GM21786 (cell line): ENCODE data around the gene SLIT3.

Experiments
- ATAC-seq: cut with Tn5 transposase; IDR thresholded peaks from one replicate; pipeline ENCODE4 v1.9.1; 2021; ENCODE audit not compliant: unreplicated experiment

Gene SLIT3

DNA sequence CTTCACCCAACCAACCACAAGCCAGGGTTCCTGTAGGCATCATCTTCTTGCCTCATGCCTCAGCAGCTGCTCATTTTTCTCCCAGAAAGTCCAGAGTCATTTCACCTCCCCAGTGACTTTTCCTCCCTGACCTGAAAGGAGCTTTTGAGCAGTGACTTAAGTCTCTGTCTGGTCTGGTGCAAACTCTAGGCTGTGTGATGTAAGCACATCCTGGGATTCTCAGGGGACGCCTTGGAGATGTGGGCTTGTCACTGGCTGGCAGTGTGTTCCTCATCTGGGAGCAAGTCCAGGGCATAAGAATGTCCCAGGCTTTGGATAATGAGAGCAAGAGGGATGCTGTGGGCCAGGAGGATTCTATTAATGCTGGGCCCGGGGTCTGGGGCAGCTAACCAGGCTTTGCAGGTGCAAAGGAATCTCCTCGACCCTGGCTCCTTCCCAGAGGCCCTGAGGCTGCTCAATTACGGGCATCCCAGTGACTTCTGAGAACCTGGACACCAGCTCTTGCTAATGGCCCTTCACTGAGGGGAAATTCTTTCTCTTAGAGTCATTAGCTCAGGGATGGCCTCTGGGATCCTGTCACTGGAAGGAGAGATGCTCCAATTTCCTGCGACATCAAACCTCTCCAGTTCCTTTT lies 510.8 kb downstream of the SLIT3 start:
- ATAC-seq, result no peak

DNA sequence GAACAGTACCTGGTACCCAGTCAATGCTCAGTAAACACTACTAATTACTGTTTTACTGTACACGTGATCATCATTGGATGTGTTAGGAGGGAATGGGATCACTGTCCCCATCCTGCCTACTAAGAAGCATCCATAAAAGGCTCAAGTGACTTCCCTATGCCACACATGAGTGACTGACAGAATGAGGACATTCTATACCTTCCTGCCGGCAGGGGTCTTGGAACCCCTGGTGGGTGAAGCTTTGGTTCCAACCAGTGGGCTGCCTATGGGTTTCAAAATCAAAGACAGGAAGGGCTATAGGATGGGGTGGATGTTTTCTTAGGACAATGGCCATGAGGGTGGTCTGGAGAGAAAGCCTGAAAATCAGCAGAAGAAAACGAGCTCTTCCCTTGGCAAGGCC lies 512.2 kb downstream of the SLIT3 start:
- no peak for ATAC-seq

DNA sequence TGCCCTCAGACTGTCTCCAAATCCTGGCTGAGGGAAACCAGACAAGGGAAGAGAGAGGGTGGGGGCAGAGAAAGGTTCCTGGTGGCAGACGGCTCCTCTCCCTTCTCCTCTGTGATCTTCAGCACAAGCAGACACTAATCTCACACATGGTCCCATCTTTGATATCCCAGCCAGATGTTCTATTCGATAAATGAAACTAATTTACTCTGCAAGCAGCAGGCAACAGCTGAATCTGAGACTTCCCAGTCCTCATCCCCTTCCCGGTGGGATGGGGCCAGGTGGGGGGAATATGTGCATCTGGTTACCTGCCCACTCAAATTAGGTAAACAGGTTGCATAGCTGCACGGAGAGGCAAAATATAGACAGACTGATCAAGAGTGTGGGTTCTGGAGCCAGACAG lies 512.8 kb downstream of the SLIT3 start:
- no peak for ATAC-seq

DNA sequence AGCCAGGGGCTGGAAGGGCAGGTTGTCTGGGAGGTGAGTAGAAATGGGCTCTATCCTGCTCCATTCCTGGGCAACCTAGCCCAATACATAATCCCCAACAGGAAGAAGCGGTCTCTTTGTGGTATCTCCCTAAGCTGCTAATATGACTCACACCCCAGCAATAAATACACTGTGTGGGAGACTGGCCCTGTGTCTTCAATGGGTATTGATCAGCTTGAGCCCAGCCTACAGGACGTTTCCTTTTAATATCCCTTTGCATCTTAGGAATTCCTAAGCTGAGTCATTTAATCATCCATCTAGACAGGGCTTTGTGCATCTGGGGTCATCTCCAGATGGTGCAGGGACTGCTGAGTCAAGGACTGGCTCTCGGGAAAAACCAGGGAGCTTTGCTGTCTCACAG lies 514.8 kb downstream of the SLIT3 start:
- ATAC-seq, result no peak

DNA sequence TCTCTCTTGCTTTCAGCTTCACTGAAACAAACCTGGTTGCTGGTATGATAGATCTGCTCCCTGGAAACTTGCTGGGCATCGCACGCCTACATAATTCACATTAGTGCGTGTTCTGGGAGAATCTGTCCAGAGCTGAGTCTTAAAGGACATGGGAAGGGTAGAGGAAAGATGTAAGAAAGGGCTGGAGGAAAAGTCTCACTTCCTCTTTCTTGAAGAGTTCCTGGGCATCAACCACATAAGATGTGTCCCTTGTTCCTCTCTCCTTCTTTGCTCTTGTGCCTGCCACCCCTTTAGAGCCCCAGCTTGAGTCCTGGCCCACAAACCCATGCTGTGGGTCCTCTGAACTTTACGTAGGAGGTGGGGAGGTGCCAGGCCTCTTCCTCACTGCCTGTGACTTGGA lies 516.5 kb downstream of the SLIT3 start:
- ATAC-seq, result no peak

DNA sequence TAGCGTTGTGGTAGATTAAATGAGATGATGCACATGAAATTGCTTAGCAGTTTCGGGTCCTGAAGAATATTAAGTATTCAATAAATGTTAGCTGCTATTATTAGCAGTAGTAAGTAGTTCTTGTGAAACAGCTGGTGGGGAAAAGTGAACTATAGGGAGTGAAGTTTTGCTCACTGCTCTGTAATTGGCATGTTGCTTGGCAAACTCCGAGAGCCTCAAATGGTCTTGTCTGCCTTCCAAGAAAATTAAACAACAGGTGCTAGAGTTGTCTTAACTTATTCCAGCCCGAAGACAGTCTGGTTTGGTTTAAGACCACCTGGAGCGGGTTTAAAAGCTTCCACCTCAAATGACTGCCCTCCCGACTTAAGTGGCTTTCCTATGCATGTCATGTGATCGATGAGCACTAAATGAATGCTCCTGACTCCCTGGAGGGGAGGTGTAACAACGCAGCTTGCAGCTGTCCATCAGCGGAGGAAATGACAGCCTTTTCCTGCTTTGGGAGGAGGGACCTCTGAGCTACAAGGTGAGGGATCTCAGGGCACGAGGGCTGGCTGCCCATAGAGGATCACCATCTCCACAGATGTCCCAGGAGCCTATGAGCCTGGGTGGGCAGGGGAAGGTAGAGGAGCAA lies 518.9 kb downstream of the SLIT3 start:
- ATAC-seq, result no peak

DNA sequence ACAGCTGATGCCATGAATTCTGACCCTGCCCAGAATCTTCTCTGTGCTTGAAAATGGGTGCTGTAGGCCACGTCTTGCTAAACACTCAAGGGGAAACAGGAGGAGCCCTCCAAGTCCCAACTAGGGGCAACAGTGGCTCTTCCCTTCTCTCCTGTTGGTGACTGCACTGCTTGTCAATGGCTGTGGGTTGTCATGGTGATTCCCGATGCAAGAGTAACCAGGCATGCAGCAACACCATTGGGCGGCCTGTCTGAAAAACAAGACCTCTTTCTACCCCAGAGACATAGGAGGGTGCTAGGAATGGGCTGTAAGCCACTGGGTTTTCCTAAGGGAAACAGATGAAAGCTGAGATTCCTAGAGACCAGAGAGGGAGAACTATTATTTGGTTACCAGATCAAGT lies 520.1 kb downstream of the SLIT3 start:
- ATAC-seq, result no peak

DNA sequence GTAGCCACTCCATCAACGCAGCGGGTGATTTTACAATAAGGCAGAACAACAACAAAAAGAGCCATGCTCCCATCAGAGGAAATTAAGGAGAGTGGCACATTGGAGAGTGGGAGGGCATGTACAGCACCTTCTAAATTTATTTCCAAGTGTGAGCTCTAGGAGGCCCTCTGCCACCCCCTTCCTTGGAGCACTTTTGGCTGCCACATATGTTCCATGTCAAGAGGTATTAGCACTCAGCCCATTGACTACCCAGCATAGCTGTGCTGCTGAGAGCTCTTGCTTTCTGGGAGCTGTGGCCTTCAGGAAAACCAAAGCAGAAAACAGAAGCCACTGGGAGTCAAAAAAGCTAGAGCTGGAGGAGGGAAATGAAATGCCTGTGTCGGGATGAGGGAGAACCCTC lies 521.6 kb downstream of the SLIT3 start:
- no peak for ATAC-seq

DNA sequence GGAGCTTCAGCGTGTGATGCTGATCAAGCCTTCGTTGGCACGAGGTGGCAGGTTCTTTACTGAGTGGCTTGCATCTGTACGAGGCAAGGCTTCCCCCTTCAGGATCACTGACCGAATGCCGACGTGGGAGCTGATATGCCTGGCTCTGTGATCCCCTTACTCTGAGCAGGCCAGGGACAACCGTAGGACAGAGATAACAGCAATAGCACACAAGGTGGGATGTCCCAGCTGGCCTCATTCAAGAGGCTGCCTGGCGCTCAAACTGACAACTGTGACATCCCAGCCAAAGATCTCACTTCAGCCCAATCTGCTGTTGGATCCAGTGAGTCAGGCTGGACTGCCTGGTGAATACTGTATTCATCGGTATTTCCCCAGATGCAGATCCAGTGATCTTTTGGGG lies 522.4 kb downstream of the SLIT3 start:
- ATAC-seq, result no peak

DNA sequence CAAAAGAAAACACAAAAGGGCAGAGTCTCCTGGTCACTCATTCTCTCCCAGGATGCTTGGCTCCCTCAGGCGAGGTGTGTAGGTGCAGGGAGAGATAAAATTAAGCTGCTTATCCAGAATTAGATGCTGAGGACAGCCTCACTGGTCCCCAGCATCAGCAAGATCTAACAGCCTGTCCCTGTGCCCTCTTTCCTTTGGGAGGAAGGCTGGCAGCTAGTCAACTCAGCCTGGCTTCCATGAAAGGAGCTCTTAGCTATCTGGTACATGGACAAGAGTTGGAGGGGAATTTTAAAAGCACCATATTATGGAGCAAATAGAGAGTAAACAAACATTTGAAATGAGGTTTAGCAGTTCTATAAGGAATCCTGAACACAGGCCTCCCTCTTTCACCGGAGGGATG lies 523.3 kb downstream of the SLIT3 start:
- no peak for ATAC-seq

DNA sequence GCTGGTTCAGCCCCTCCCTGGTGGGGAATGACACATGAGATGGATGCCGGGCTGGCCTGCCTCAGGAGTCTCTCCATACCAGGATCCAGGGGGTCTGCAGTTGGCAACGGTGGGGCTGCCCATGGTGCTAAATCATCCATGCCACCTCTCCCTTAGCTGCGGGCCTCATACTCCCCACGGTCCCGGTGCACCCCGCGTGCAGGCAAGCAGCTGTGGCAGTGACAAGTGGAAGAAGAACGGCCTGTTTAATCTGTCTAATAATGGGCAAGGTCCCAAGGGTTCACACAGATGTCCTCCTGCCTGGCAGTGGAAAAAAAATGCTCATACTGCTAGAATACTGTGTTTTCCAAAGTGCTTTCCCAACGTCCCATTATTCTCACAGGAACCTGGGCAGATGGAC lies 524.9 kb downstream of the SLIT3 start:
- no peak for ATAC-seq

DNA sequence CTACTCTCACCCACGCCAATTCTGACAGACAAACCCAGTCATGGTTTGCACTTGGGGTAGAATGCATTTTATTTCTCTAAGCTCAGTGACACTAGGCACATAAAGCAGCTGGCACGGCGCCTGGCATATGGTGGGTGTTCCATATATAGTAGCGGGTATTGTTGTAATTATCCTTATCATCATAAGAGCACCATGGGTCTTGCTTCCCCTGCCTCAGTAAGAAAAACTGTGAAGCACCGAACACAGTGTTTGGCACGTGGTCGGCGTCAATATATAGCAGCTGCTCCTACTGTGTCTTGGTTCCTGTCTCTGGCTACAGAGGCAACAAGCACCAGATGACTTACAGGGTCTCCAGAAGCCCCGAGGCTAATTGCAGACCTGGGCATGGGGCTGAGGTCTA lies 527.7 kb downstream of the SLIT3 start:
- ATAC-seq, result no peak

DNA sequence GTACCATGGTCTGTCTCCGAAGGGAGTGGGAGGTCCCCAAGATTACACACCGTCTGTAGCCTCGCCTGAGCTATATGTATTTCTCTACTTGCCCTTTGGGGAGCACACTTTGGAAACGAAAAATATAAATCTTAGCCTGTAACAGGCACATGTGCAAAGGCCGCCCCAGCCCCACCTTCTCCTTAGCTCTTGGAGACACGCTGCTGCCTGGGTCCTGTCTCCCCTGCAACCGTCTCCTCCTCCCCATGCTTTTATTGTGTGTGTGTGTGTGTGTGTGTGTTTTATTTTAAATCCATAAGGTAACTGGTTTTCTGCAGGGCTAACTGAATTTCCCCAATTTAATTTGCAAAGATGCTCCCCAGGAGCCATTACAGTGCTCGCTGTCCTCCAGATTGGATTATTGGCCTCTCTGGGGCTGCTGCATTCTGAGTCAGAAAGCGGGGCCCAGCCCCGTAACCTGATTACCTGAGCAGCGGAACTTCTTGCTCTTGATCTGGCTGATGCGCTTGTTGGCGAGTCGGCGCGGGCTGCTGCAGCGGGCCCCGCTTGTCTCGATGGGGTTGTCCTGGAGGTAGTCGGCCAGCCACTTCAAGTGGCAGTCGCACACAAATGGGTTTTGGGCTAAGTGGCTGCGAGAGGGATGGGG lies 528.5 kb downstream of the SLIT3 start:
- no peak for ATAC-seq

DNA sequence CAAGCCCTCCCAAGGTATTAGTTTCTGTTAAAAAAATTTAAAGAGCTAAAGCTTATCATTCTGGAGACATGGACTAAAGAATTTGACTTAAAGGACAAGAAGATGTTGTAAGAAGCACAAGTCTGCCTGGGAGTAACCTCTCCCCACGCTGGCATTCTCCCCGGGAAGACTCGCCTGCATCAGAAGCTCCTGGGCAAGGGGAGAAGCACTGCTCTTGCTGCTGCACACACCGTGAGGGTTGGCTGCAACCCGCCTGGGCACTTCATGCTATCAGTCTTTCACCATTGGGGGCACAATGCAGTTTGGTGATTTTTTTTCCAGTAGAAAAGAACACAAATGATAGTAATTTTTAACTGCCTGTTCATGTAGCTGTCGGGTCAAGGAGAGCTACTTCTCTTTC lies 529.3 kb downstream of the SLIT3 start:
- no peak for ATAC-seq

DNA sequence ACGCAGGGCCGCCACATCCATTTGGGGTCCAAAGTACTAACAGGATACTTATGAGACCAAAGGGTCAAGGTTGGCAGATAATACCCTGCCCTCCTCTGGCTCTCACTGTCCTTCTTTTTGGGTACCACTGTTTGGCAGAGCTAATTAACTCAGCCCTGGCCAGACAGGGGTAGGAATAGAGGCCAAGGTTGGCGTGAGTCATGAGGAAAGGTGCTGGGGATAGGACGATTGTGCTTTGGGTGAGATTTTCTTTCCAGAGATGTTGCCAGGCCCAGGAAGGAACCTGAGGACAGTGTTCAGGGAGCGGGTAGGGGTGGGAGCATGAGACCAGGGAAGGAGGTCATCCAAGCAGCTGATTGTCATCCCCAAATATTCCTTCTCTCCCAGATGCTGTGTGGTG lies 529.9 kb downstream of the SLIT3 start:
- no peak for ATAC-seq

DNA sequence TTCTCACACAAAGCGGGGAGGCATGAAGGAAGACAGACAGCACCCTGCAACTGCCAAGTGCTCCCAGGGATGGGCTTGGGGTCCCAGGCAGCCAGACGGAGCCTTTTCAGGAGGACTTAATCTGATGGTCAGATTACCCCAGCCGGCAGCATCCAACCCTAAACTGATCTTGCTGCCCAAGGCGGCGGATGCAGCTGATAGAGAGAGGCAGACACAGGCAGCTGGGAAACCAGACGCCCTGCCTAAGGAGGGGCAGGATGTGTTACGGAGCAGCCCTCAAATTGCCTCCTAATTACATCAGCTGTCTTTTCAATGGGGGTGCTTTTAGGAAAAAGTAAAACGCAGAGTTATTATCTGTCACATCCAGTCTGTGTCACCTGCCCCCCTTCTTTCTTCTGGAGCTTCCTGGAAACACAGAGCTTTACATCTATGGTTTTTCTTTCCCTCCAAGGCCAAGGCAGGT lies 530.9 kb downstream of the SLIT3 start:
- no peak for ATAC-seq

DNA sequence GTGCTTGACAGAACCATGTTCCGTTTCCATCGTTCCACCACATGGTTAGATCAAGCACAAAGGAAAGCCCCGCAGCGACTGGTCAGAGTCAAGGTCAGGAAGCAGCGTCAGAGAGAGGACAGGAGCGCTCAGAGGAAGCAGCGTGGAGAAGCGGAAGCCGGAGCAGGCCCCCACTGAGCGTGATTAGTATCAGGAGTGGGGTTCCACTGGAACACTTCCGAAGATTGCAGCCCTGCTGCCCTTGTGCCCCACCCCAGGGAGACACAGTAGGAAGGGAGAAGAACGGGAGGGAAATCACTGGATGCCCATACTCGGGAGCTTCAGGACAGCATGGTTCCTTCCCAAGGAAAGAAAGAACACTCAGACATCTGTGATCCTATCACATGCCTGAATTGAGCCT lies 532.8 kb downstream of the SLIT3 start:
- no peak for ATAC-seq

DNA sequence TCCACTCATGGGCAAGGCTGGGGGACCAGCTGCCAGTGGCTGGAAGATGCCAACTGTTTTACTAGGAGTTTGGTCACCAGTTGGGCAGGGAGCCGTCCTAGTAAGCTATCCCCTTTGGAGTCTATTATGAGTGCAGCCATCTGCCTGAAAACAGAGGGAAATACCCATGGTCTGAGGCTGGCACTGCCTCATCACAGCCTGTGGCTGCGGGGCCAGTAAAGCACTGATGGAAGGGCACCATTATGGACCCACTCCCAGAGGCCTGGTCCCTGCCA lies 534.6 kb downstream of the SLIT3 start:
- ATAC-seq, result no peak

DNA sequence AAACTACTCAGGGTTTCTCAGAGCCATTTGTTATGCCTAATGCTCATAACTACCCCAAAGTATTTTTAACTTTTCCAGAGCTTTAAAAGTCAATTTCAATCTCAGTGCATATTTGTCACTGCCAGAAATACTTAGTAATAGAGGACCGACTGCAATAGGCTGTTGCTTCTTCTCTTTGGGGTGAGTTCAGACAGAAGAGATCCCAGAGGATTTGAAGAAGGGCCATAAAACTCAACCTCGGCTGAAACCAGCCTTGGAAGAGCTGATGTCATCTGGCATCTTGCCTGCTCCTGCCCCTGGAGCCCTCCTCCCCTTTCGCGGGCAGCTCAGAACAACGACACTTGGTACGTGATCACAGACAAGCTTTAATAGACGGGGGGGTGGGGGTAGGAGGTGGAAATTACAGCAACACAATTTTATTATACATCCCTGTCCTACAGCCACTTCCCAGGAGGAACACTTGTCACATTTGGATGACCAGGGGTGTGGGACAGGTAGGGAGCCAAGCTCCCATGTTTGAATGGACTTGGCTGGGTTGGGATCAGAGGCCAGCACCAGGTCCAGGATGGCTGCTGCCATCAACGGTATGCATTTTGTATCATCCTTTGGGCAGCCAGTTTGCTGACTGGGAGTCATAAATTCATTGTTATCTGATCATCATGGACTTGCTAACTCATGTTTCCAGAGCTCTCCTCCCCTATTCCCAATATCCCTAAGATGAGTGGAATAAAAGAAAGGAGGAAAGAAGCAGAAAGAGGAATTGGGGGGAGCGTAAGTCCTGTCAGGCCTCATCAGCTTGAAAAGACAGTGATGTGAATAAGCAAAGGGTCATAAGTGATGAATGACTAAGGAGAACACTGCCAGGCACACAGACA lies 535.2 kb downstream of the SLIT3 start:
- no peak for ATAC-seq

DNA sequence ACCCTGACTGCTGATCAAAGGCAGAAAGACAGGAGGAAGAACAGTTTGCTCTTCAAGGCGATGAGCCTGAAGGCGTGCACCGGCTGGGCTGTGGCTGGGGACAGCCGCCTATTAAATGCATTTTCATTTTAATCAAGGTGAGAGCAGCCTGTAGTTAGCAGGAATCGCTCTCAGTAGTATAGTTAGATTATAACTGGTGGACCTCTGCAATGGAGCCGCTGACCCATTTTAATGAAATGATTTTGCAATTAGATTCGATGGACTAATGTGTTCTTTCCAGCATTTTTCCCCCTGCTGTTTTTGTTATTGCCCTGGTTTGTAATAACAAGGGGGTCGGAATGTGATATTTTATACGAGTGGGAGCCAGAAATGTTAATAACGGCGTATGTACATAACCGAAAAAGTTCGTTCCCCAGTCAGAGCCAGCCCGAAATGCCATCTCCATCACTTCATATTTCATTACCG lies 535.8 kb downstream of the SLIT3 start:
- no peak for ATAC-seq

DNA sequence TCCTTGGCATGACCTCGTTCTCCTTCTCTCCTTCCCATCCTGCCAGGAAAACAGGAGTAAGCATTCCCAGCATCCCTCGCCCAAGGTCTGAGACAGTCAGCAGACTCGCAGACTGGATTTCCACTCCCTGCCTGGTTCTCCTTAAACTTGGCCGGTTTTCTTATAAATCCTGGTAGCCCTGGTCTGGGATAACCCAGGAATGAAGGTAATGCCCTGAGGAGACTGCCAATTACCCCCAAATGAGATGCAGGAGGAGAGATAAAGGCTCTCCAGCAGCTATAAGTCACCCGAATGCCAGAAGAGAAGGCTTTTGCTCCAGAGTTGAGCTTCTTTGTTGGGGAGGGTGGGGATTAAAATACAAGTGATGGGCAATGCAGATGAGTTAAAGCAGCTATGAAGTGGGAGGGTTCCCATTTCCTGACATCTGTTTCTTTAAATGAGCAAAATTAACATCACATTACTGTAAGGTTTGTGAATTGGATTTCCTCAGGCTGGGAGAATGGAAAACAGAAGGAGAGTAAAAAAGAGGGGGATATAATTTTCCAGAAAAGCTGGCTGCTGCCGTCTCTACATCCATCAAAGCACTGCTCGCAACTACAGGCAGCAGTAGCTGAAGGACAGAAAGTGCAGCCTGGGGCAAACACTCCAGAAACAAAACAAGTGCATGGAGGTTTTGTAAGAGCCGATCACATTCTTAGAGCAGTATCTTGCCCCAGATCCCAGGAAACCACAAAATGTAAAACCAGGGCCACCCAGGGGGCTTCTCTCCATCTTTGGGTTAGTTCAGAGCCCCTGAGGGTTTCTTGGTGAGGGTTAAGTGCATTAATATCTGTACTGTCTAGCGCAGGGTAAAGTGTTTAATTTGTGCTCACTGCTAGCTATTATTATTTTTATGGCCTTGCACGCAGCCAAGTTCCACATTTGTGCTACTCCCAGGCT lies 544.2 kb downstream of the SLIT3 start:
- no peak for ATAC-seq
